Effector CD8-positive, alpha-beta T cell (primary cell): ENCODE data around the gene SLAMF1.
"Not testable (repeated sequence)": the region's sequence is repeated elsewhere in the genome, so short reads cannot be mapped to it uniquely, and the experiment has no call there.

Source experiments
- DNase-seq: peaks from one replicate; lab custom pipeline; 2025; lab: John Stamatoyannopoulos, UW

SLAMF1 gene

DNA sequence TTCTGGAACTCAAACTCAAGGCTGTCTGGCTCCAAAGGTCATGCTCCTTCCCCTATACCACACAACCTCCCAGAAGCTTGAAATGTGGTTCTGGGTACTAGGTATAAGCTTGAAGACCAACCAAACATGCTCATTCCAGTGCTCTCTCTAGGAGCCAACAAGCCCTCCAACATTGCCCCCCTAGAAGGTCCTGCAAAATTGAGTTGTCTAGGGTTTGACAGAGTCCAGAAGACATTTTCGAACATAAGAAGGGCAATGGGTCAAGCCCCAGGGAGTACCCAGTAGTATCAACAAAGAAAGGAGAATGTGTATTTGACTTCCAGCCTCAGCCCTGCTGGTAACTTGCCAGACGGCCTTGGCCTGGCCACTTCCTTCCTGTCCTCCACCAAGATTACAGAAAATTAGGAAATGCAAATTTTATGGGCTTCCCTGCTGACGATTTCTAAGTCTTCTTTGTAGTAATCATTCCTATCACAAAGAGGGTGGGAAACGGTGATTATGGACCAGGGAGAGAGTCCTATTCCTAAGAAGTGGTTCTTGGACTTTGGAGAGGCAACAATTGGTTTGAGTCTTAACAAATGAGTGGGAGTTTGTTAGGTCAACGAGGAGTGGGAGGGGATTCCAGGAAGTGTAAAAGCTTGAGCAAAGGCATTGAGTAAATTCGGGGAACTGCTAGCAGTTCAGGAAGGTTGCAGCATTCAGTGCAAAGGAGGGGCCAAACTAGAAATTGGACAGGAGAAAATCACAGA, 18.7 kb upstream of the SLAMF1 start:
- DNase-seq: no peak

- no peak for DNase-seq
Measured at GRCh38 chr1:160664573-160665051, 17.8 kb upstream of the SLAMF1 start.

DNA sequence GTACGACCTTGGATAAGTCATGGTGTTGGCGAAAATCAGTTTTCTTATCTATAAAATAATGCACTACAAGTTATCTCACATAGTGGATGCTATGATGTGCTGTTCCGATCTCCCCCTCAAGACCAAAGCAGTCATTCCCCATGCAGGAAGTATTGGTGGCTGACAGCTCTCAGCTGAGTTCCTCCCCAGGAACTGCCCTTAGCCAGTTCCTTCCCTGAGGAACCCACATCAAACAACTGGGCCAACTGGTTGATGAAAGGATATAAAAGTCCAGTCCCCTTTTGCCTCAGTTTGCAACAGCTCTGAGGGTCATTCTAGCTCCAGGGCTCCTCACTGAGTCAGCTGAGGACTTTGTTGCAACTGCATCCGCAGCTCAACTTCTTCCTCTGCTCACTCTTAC, 16.1 kb upstream of the SLAMF1 start:
- no peak for DNase-seq

- no peak for DNase-seq
Measured at GRCh38 chr1:160659566-160659965, 12.7 kb upstream of the SLAMF1 start.

DNA sequence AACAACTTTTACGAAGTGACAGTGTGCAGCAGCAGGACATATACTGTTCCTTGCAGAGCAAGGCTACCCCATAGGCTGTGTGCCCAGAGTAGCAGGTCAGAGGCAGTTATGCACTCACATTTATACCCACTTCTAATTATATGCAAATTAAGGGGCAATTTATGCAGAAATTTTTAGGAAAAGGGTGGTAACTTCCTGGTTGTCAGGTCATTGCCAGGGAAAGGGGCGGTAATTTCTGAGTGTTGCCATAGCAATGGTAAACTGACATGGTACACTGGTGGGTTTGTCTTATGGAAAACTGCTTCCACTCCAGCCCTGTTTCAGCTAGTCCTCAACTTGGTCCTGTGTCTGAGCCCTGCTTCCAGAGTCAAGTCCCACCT, 12.0 kb upstream of the SLAMF1 start:
- no peak for DNase-seq

DNA sequence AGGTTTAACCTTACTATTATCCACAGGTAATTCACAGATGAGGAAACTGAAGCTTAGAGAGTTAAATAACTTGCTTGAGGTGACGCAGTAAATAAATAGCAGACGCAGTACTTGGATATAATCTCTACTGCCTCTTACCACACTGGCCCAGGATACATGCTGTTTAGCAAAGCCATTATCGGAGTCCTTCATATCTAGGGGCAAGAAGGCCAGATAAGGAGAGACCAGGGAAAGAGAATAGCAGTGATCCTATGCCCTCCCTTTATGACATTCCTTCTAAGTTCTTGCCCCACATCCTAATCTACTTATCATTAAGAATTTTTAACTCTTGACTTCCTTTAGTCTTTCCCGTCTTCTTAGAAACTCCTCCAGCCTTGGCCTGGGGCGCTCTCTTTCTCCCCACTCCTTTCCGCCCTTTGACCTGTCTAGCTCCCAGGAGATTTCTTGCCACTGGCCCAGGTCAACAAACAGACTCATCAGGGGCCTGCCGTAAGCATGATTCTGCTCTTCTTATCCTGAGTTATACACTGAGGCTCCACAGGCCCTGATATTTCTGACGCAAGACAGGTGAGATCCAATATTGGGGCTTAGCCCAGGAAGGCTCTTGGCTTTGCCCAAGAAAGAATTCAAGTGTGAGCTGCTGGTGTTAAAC, 11.4 kb upstream of the SLAMF1 start:
- DNase-seq: no peak

GRCh38 chr1:160657250-160657781, 10.5 kb upstream of the SLAMF1 start:
- no peak for DNase-seq

DNA sequence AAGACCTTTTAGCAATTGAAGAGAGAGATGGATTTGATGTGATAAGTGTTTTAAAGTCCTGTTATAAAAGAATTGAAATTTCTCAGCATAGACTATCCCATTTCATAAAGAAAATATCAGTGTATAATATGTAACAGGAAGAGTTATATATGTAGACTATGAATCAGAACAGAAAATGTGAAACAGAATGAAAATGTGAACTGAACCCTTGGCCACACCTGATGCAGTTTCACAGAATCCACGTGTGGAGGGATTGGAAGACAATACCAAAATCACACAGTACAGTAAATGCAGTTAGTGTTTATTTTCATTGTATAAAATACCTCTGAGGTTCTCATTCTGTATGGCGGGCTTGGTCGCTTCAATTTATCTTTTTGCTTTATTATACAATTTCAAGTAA, 9.9 kb upstream of the SLAMF1 start:
- no peak for DNase-seq

- no peak for DNase-seq
Measured at GRCh38 chr1:160653620-160654016, 6.8 kb upstream of the SLAMF1 start.

- DNase-seq: no peak
Measured at GRCh38 chr1:160652924-160653619, 6.2 kb upstream of the SLAMF1 start.

DNA sequence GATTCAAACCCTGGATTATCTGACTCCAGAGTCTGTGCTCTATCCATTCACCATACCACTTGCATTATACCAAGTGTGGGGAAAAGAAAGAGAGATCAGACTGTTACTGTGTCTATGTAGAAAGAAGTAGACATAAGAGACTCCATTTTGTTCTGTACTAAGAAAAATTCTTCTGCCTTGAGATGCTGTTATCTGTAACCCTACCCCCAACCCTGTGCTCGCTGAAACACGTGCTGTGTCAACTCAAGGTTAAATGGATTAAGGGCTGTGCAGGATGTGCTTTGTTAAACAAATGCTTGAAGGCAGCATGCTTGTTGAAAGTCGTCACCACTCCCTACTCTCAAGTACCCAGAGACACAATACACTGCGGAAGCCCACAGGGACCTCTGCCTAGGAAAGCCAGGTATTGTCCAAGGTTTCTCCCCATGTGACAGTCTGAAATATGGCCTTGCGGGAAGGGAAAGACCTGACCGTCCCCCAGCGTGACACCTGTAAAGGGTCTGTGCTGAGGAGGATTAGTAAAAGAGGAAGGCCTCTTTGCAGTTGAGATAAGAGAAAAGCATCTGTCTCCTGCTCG, 5.3 kb upstream of the SLAMF1 start:
- DNase-seq: not testable (repeated sequence)

GRCh38 chr1:160651433-160652064, 4.7 kb upstream of the SLAMF1 start:
- no peak for DNase-seq

- no peak for DNase-seq
Measured at GRCh38 chr1:160647329-160647720, 481 bp upstream of the SLAMF1 start.

- no peak for DNase-seq
Measured at GRCh38 chr1:160646180-160646579, 664 bp downstream of the SLAMF1 start.

DNA sequence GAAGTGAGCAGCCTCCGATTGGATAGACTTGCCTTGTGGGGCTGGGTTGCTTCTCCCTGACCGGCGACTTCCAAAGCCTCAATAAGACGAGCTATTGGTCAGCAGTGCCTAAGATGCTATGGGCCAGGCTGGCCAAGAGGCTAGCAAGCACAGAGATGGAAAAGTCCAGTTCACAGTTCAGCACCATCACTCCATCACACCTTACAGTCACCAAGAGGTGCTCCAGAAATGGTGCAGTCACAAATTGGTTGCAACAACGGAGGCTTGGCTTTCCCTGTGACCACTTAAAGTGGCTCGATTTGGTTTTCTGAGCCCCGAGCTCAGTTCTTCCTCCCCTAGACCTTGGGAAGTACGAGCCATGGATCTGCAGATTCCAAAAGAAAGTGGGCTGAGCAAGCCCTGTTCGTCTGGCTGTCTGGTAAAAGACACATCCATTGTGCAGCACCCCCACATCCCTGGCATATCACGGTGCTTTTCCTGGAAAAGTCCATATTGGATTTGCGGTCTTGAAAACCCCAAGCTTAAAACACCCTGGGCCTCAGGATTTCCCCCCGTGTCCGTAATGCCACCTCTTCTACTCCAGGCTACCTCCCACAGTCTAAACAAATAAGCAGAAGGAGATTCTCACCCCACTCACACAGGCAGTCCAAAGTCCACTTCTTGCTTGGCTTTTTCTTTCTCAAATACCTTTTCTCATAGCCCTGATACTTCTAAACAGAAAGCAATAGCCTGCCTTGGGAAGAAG, 1.3 kb downstream of the SLAMF1 start:
- DNase-seq: no peak

GRCh38 chr1:160644399-160644798, 2.4 kb downstream of the SLAMF1 start:
- DNase-seq: no peak

- DNase-seq: no peak
Measured at GRCh38 chr1:160643138-160643537, 3.7 kb downstream of the SLAMF1 start.

GRCh38 chr1:160642281-160642644, 4.6 kb downstream of the SLAMF1 start:
- no peak for DNase-seq

GRCh38 chr1:160641323-160642280, 5.2 kb downstream of the SLAMF1 start:
- DNase-seq: no peak
